SU-DHL-6 (cell line): ENCODE measurements around the gene MEX3A.

ENCODE experiments used
- H2AFZ ChIP-seq: fragments of 200-600 bp; sonication (generic); 2 replicates; pipeline ENCODE4 v1.6.1; 2014; ENCODE audit warnings: low read depth, mild to moderate bottlenecking, moderate library complexity, mixed read lengths, antibody characterized with exemption, low read length; ENCODE audit not compliant: severe bottlenecking
- H3F3A ChIP-seq: fragments of 200-600 bp; shearing (Covaris generic); 2 replicates; pipeline ENCODE4 v1.6.0; 2016; ENCODE audit warnings: antibody characterized with exemption, mild to moderate bottlenecking; ENCODE audit not compliant: insufficient read depth
- H3K27ac ChIP-seq: fragments of 200-600 bp; sonication (generic); 2 replicates; pipeline ENCODE4 v1.5.1; 2016; ENCODE audit warnings: low read depth, mild to moderate bottlenecking, low read length, moderate library complexity, mixed read lengths
- H3K27me3 ChIP-seq: fragments of 200-600 bp; sonication (generic), shearing (Covaris generic); 2 replicates; pipeline ENCODE4 v1.6.0; 2014; ENCODE audit warnings: mild to moderate bottlenecking, low read length
- H3K36me3 ChIP-seq: fragments of 200-600 bp; sonication (generic); 2 replicates; pipeline ENCODE4 v1.6.1; 2014; ENCODE audit warnings: mild to moderate bottlenecking, low read length, mixed read lengths
- H3K4me2 ChIP-seq: fragments of 300-600, 200-600 bp; shearing (Covaris generic), sonication (generic); 2 replicates; pipeline ENCODE4 v1.6.0; 2014; ENCODE audit warnings: low read length, low read depth, mild to moderate bottlenecking; ENCODE audit not compliant: poor library complexity, severe bottlenecking
- H3K4me3 ChIP-seq: fragments of 200-600 bp; sonication (generic); 2 replicates; pipeline ENCODE4 v1.5.1; 2014; ENCODE audit warnings: antibody characterized with exemption, low read length, mild to moderate bottlenecking, mixed read lengths; ENCODE audit not compliant: insufficient read depth, poor library complexity, severe bottlenecking
- H3K79me2 ChIP-seq: fragments of 200-600 bp; sonication (generic); 2 replicates; pipeline ENCODE4 v1.6.1; 2014; ENCODE audit warnings: mild to moderate bottlenecking, low read length, moderate library complexity; ENCODE audit not compliant: insufficient read depth
- H3K9ac ChIP-seq: fragments of 200-600 bp; sonication (generic); 2 replicates; pipeline ENCODE4 v1.7.0; 2014; ENCODE audit warnings: mild to moderate bottlenecking, low read length
- H3K9me2 ChIP-seq: fragments of 200-600 bp; sonication (generic); replicated peaks from 2 replicates; pipeline ENCODE4 v1.6.1; 2014; ENCODE audit warnings: low read length; ENCODE audit not compliant: insufficient read depth
- H3K9me3 ChIP-seq: fragments of 200-600 bp; sonication (generic); 2 replicates; pipeline ENCODE4 v1.6.1; 2014; ENCODE audit warnings: low read length, mixed read lengths; ENCODE audit not compliant: insufficient read depth
- H4K20me1 ChIP-seq: fragments of 200-600 bp; sonication (generic); 2 replicates; pipeline ENCODE4 v1.6.1; 2014; ENCODE audit warnings: low read depth, mild to moderate bottlenecking, antibody characterized with exemption, low read length, moderate library complexity, mixed read lengths
- EZH2phosphoT487 ChIP-seq: fragments of 200-600 bp; sonication (generic), shearing (Covaris generic); conservative IDR thresholded peaks from 2 replicates; pipeline ENCODE4 v1.6.1; 2018; ENCODE audit warnings: mild to moderate bottlenecking, antibody characterized with exemption, low read length, moderate library complexity, mixed read lengths
- TF ChIP-seq, protein P1 (sequence below): fragments of 200-600 bp; sonication (generic); IDR thresholded peaks from one replicate; pipeline ENCODE4 v1.5.1; 2017; ENCODE audit warnings: antibody characterized with exemption, mild to moderate bottlenecking, low read length, moderate library complexity; ENCODE audit not compliant: insufficient read depth, poor library complexity, severe bottlenecking

The MEX3A gene

DNA sequence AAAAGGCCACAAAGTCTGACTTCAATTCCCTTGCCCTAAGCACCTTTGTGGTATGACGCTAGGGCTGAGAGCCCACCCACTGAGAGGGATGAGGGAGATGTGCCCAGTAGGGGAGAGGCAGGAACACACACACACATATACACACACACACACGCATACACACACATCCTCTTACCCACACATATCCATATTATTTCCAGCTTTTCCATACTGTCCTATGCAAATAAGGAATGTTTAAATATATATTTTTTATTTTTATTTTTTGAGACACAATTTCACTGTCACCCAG lies 18.3 kb downstream of the MEX3A start:
- H3K4me3 ChIP-seq: no peak overlapping the region
- no peak overlapping the region for H3K9ac ChIP-seq
- no peak overlapping the region for H3K4me2 ChIP-seq
- H3K9me2 ChIP-seq: no peaks in the 10 kb centered on the region
- H3K9me3 ChIP-seq: no peaks in the 10 kb centered on the region
- H3K36me3 ChIP-seq: no peaks in the 10 kb centered on the region
- H2AFZ ChIP-seq: no peak overlapping the region
- no peaks in the 10 kb centered on the region for H3F3A ChIP-seq
- no peaks in the 10 kb centered on the region for H4K20me1 ChIP-seq
- no peak for TF ChIP-seq EZH2phosphoT487
- TF ChIP-seq, protein P1, sequence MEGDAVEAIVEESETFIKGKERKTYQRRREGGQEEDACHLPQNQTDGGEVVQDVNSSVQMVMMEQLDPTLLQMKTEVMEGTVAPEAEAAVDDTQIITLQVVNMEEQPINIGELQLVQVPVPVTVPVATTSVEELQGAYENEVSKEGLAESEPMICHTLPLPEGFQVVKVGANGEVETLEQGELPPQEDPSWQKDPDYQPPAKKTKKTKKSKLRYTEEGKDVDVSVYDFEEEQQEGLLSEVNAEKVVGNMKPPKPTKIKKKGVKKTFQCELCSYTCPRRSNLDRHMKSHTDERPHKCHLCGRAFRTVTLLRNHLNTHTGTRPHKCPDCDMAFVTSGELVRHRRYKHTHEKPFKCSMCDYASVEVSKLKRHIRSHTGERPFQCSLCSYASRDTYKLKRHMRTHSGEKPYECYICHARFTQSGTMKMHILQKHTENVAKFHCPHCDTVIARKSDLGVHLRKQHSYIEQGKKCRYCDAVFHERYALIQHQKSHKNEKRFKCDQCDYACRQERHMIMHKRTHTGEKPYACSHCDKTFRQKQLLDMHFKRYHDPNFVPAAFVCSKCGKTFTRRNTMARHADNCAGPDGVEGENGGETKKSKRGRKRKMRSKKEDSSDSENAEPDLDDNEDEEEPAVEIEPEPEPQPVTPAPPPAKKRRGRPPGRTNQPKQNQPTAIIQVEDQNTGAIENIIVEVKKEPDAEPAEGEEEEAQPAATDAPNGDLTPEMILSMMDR: no peak
- H3K27me3 ChIP-seq: no peaks in the 10 kb centered on the region
- H3K79me2 ChIP-seq: no peaks in the 10 kb centered on the region
- no peak overlapping the region for H3K27ac ChIP-seq

- Histone ChIP-seq H3K4me2 (no peak overlapping the region), H3K9ac (no peak overlapping the region), H2AFZ (no peak overlapping the region), H3K9me2 (no peaks in the 10 kb centered on the region), H3K36me3 (no peaks in the 10 kb centered on the region), H3K27me3 (no peaks in the 10 kb centered on the region), H3K27ac (no peak overlapping the region), H3F3A (no peaks in the 10 kb centered on the region), H4K20me1 (no peaks in the 10 kb centered on the region), H3K4me3 (no peak overlapping the region), H3K9me3 (no peaks in the 10 kb centered on the region), H3K79me2 (no peaks in the 10 kb centered on the region)
- TF ChIP-seq EZH2phosphoT487: no peak
- TF ChIP-seq, protein P1: no peak
These were observed 20.1 kb downstream of the MEX3A start for GRCh38 chr1:156062189-156062588.

- Histone ChIP-seq H3K9ac (no peak within 1 kb of the TSS), H3F3A (no peaks in the 10 kb centered on the region), H3K27me3 (no peaks in the 10 kb centered on the region), H4K20me1 (no peaks in the 10 kb centered on the region), H3K9me2 (no peaks in the 10 kb centered on the region), H3K4me2 (no peak within 1 kb of the TSS), H3K4me3 (no peak within 1 kb of the TSS), H3K79me2 (no peaks in the 10 kb centered on the region), H2AFZ (no peak within 1 kb of the TSS), H3K27ac (no peak within 1 kb of the TSS), H3K9me3 (no peaks in the 10 kb centered on the region), H3K36me3 (no peaks in the 10 kb centered on the region)
- TF ChIP-seq, protein P1: no peak
- TF ChIP-seq EZH2phosphoT487: no peak
These were observed 21.2 kb downstream of the MEX3A start, which contains the start of gene RAB25 for GRCh38 chr1:156060937-156061636. TSS of gene RAB25 (plus strand) at chr1:156061160. CDS start at chr1:156061401, 241 bp downstream.
